GM18907 (cell line): ENCODE results near the gene RAB38.
A peak's percentile ranks its signal among the peaks of the same experiment; 100 is the strongest.

Experiments
- ATAC-seq: cut with Tn5 transposase; IDR thresholded peaks from one replicate; pipeline ENCODE4 v1.9.1; 2021; ENCODE audit warnings: mild to moderate bottlenecking, moderate library complexity; ENCODE audit not compliant: unreplicated experiment

The RAB38 gene

DNA sequence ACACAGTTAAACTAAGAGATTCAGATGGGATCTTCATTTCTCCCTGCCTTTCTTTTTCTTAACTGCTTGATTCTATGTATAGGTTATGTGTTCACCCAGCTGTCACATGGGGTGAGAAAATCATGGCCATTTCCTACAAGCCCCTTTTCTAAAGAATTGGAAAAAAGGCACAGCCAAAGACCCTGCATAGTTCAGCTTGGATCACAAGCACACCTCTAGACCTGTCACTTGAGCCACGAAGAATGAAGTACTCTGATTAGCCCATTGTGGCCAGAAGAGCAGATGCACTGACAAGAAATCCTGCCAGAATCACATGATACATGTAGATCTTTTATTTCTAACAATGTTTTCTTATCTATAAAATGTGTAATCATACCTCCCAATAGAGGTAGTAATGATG is 69.7 kb downstream of the RAB38 start:
- ATAC-seq = no peak

DNA sequence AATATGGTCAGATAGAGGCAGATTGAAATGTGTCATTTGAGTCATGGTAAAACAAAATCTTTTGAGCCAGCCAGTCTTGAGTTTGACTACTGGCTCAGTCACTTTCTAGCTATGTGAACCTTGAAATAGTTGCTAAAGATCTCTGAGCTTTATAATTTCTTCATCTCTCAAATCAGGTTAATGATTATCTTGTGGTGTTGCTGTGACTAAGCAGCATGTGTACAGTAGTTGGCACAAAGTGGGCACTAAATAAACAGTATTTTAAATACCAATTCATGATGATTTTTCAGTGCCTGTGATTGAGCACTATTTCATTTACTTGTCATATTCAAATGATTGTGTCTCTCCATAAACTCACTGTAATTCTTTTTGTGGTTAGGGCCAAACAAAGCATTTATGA is 70.8 kb downstream of the RAB38 start:
- ATAC-seq = peak; percentile 76

DNA sequence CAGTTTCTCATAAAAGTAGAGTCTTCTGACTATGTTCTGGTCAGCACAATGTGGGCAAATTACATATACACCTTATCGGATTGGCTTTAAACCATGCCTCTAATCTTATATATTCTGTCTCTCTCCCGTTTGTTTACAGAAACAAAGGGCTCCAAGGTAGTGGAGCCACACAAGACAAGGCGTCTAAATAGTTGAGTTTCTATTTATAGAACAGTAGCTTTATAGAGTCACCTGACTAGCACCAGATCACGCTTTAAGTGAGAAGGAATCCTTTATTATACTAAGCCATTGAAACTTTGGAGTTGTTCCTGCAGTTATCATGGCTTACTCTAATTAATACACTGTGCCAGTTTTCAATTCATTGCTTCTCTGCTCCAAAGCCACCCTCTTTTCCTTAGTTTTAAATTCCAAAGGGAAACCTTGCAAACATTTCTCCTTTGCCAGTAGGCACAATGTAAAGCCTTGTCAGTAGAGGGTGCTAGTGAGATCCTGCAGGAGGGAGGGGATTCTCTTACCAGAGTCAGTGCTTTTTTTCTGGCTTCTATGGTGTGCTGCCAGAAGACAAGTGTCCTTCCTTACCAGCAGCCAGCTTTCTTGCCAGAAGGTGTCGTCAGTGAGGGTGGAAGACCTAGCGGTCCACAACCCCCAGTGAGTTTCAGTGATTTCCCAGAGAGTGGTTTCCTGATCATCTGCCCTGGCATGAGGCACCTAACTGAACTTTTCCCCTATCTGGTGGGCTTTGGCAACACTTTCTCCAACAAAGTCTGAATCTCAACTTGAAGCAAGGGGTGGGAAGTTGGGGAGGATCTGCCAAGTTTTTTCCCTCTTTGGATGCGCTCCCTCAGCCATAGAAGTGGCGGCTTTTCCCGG is 71.7 kb downstream of the RAB38 start:
- ATAC-seq = peak; percentile 83

DNA sequence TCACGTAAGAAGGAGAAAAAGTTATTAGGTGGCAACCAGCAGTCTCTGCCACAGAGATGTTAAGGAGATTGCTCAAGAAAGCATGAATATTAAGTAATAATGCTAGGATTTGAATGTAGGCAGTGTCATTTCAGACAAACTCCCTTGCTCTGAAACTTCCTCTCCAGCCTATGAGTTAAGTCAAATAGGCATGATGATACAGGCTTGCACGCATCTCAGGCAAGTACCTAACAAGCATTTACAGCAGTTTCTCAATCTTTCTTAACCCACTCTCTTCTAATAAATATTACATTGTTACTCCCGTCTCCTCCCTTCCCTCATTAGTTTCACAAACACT is 72.7 kb downstream of the RAB38 start:
- no peak for ATAC-seq

DNA sequence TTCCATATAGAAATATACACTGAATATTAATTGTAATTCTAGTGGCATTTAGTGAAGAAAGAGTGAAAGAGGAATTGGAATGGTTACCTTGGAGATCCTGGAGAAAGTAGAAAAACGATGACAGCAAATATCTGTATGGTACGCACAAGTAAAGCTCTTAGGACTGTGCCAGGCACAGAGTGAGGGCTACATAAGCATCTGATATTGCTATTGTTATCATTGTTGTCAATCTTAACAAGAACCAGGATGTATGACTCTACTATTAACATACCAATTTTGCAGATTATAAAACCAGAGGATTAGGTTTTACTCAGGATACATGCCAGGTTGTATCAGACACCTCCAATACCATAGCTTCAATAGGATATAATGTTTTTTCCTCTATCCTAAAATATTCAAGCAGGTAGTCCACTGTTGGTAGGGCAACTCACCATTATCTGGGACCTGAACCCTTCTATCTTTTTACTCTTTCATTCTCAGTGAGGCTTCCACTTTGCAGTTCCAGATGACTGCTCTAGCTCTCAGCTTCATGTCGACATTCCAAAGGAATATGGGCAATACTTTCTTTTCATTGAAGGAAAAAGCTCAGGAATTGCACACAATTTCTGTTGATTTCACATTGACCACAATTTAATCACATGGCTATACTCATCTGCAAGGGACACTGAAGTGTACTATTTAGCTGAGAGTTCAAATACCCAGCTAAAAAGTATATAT is 73.2 kb downstream of the RAB38 start:
- ATAC-seq = no peak

DNA sequence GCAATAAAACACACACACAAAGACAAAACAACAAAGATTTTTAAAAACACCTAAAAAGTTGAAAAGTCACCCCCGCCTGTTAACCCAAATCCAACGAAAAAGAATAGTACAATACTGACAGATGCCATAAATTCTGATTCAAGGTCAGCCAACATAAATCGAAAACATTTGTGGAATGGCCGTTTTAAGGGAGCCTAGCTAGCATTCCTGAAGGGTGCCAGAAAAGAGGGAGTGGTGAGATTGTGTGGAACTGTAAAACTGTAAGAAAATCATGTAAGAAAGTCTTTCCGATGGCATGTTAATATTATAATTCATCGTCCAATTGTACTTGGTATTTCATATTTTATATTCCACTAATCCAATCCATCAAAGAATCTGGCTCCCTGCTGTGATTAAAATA is 75.1 kb downstream of the RAB38 start:
- no peak for ATAC-seq

DNA sequence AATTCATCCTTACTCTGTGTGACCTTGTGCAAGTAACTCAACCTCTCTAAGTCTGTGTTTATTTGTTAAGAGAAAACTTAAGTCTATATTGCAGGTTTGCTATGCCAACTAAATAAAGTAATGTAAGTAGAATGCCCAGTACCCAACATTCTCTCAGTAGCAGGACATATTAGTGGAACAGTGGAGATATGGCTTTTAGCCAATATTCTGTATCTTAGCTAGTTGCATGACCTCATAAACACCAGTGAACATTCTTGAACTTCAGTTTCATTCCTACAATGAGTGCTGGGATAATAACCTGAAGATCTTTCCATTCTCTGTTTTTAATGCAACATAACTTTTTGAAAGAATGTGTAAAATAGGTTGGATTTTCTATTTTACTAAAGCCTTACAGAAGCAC is 77.0 kb downstream of the RAB38 start:
- no peak for ATAC-seq

DNA sequence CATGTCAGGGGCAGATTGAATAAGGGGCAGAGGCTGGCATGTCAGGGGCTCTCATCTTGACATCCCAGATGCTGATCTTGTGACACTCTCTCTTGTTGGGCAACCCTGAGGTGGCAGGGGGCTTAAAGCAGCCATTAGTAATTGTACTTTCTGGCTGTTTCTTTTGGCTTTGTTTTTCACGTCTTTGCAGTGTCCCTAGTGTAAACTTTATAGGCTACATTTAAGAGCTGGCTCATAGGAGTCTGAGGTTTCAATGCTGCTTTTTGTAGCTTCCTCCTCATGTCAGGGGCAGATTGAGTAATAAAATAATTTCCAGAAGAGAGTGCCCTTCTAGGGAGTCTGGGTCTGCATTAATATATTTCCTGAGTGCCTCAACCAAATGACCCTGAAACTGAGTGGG is 86.1 kb downstream of the RAB38 start:
- ATAC-seq = no peak

DNA sequence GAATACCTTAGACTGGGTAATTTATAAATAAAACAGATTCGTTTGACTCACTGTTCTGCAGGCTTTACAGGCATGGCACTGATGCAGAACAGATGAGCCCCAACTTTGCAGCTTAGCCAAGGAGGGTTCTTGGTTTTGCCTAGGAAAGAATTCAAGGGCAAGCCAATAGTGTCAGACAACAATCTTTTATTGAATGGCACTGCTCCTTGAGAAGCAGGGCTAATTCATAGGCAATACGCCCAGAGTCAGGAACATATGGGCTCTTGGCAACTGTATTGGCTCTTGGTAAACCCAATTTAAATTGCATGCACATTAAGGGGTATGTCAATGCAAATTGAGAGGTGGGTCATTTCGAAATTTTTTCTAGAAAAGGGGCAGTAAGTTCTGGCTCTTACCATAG is 87.9 kb downstream of the RAB38 start:
- no peak for ATAC-seq

DNA sequence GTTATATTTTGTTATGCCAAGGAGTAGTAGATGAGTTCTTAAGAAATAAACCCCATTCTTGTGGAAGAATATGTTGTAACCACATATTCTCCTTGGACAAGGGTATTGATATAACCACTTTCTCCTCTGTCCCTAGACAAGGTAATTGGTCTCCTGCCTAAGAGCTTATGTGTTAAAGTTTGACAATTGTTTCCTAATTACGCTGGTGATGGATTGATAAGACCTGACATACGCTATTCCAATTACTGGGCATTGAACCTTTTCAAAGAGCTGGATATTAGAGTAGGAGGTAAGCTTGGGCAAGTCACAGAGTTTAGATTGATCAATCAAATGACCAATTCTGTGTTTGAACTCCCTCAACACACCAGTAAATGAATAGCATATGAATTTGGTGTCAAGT is 88.9 kb downstream of the RAB38 start:
- ATAC-seq = no peak

DNA sequence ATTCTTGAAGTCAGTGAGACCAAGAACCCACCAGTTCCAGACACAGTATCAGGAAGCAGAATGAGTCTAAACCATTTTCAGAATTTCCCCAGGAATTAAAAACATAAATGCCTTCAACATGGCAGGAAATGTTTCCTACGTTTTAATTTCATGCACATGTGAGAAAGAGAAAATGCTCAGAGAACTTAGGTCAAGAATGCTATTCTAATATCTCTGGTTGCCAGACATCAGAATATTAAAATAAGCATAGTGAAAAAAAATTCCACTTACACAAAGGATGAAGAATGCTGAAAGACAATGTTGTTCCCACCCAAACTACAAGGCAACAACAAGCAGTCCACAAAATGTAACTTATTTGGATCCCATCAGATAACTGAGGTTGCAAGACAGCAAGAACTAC is 104.8 kb downstream of the RAB38 start:
- ATAC-seq = no peak

DNA sequence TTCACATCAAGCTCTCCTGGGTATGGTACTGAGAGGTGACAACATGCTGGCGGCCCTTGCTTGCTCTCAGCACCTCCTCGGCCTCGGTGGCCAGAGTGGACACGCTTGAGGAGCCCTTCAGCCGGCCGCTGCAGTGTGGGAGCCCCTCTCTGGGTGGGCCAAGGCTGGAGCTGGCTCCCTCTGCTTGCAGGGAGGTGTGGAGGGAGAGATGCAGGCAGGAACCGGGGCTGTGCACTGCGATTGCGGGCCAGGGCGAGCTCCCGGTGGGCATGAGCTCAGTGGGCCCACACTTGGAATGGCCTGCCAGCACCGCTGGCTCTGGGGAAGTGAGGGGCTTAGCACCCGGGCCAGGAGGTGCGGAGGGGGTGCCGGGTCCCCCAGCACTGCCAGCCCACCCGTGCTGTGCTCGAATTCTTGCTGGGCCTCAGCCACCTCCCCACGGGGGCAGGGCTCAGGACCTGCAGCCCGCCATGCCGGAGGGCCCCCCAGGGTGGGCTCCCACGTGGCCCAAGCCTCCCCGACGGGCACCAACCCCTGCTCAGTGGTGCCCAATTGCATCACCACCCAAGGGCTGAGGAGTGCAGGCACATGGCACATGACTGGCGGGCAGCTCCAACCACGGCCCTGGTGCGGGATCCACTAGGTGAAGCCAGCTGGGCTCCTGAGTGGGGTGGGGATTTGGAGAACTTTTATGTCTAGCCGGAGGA is 106.2 kb downstream of the RAB38 start:
- ATAC-seq = no peak

DNA sequence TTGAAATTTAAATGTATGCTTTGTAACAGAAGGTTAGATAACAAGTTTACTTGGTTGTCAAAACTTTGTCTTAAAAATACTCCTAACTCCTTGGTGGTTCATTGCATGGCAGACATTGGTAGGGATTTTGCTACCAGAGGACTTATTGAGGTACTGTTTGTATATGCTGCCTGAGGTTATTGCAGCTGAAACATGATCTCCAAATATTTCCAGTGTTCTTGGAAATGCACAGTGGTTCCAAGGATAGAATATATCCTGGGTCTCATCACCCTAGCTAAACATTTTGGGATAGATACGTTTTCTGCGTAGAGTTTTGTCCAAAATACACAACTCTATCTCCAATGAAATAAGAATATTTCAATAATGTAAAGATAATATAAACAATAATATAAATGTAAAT is 109.2 kb downstream of the RAB38 start:
- no peak for ATAC-seq

DNA sequence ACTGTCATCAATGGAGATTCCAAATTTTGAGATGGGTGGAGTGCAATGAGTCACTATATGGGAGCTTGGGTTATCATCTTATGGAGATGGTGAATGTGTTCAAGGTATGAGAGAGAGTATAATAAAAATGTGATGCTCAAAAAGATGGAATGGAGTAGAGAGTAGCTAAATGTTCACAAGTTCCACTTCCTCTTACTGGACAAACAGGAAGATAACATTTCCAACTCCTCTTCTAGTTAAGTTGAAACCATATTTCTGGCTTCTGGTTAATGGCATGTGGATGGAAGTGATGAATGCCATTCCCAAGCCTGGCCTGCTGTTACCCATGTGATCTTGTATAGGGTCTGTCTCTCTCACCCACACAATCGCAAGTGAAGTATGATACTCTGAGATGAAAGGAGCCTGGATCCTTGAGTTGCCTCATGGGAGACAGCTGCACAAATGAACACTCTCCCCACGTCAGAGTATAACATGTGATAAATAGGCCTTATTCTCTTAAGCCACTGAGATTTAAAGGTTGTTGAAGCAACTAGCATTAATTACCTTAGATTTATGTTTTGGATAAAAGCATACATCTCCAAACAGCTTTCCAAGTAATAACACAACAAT is 111.0 kb downstream of the RAB38 start:
- no peak for ATAC-seq
